Measurements from ENCODE around the gene TLR8. TPM values are rescaled to one million over a fixed set of nuclear protein-coding genes. Genes with fewer than 3 reads are reported as not detected.

The TLR8 gene
- 0.49 TPM for total RNA-seq

DNA sequence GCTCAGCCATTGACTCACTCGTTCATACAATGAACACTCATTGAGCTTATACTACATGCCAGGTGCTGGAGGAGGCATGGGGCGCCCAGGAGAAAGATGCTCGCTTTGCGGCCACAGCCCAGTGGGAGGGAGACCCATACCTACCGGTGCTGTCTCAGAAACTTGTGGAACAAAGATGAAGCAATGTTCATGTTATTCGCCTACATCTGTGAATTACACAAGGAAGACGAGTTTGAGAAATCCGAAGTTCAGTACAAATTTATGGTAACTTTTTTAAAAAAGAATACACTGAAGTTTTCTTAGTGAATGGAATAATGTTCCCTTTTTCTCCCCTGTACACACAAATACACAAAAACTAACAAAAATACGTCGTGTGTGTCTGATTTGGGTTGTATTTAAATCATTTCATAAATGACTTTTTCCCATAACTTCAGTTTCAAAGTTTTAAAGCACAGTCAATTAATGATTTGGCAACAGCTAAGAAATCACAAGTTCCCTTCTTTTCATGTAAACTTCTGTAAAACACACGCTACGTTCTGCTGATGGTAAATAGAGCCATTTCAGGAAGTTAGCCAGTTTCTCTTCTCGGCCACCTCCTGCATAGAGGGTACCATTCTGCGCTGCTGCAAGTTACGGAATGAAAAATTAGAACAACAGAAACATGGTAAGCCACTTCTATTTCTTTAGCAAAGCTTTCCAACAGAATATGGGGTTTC, at the start of gene TLR8:
Gene TLR8 (plus strand): TSS at position 575 of the 716 bp plus-strand sequence. CDS start 87 bp downstream, at position 662.

DNA sequence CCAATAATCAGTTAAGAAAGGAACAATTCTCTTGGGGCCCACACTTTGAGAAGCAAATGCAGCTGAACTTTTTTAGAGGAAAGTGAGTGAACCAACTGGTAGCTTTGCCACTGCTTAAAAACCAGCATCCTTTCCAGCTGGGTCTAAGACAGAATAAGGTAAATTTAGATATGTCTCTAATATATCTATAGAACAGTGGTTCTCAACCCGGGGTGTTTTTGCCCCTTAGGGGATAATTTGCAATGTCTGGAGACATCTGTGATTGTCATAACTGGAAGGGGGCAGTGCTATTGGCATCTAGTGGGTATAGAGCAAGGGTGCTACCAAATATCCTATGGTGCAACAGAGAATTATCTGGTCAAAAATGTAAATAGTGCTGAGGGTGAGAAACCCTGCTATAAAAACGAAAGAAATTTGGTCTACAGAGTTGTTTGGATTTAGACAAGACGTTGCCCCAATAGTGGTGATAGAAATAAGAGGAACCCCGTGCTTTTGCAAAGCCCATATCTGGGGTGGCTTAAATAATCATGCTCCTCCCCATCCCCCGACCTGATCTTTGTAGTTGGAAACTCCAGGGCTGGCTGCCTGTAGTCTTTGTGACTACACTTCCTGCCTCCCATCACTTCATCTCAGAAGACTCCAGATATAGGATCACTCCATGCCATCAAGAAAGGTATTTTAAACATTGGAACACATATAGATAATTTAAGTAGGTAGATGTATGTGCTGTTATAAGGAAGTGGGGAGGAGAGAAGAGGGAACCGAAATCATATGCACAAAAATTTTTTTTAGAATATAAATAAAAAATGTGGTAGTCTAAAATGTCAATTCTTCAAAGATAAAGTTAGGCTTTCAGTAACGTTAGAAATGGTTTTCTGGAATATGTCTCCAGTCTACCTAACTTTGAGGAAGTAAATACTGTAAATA, 39.7 kb upstream of the TLR8 start, which contains the start of gene TLR7:
Gene TLR7 (plus strand): TSS at position 622 of the 927 bp plus-strand sequence. CDS start 507 bp downstream, outside the sequence.

Other genes starting within 250 kb of the TLR8 start
- gene PRPS2, start 115.2 kb upstream of the TLR8 start, total RNA-seq = 13.4 TPM
- gene TLR7, start 39.5 kb upstream of the TLR8 start, total RNA-seq = 1.1 TPM
- 1,302 TPM for gene TMSB4X, start 68.5 kb downstream of the TLR8 start, total RNA-seq
- not detected for gene FAM9C, start 138.0 kb downstream of the TLR8 start, total RNA-seq

Measured in camera-type eye (tissue), 1 donor.